Skin epidermis (tissue), 12 donors: ENCODE results near the gene TRAF3IP3.
A peak's percentile ranks its signal among the peaks of the same experiment; 100 is the strongest.

ENCODE experiments used
- H3K27ac ChIP-seq, 21 experiments: fragments of 200-600 bp; sonication (generic) in 11 of 21; one replicate each; pipeline ENCODE4 v1.5.0; 2020; ENCODE audit warnings: mild to moderate bottlenecking in 3 of 21, inconsistent platforms in 2 of 21, moderate library complexity in 2 of 21
- H3K4me3 ChIP-seq, 7 experiments: fragments of 200-600 bp; sonication (generic) in 2 of 7; one replicate each; pipeline ENCODE4 v1.5.0; 2020; ENCODE audit warnings: inconsistent platforms in 2 of 7, mild to moderate bottlenecking in 2 of 7, moderate library complexity in 1 of 7

Gene TRAF3IP3

GRCh38 chr1:209813902-209814301, 58.0 kb downstream of the TRAF3IP3 start:
- Histone ChIP-seq H3K27ac (peak overlapping the region in 2 of 21 experiments; percentile 83 to 97), H3K4me3 (no peak overlapping the region)

GRCh38 chr1:209815490-209815889, 59.6 kb downstream of the TRAF3IP3 start:
- Histone ChIP-seq H3K4me3 (no peak overlapping the region), H3K27ac (peak overlapping the region in 20 of 21 experiments; percentile 57 to 97 (median 86))

- H3K4me3 ChIP-seq: no peak overlapping the region
- peak overlapping the region in 20 of 21 experiments; percentile 57 to 97 (median 86) for H3K27ac ChIP-seq
Measured at GRCh38 chr1:209815931-209816341, 60.1 kb downstream of the TRAF3IP3 start.

GRCh38 chr1:209816923-209817322, 61.1 kb downstream of the TRAF3IP3 start:
- Histone ChIP-seq H3K4me3 (no peak overlapping the region), H3K27ac (peak overlapping the region in 13 of 21 experiments; percentile 2 to 97 (median 87))

- Histone ChIP-seq H3K4me3 (no peak overlapping the region), H3K27ac (peak overlapping the region in 4 of 21 experiments; percentile 52 to 97 (median 80))
Measured at GRCh38 chr1:209817691-209818090, 61.8 kb downstream of the TRAF3IP3 start.

GRCh38 chr1:209819058-209819457, 63.2 kb downstream of the TRAF3IP3 start:
- H3K27ac ChIP-seq: no peak overlapping the region
- no peak overlapping the region for H3K4me3 ChIP-seq

GRCh38 chr1:209820986-209821385, 65.1 kb downstream of the TRAF3IP3 start:
- no peak overlapping the region for H3K27ac ChIP-seq
- no peak overlapping the region for H3K4me3 ChIP-seq

GRCh38 chr1:209822706-209823105, 66.9 kb downstream of the TRAF3IP3 start:
- H3K4me3 ChIP-seq: no peak overlapping the region
- H3K27ac ChIP-seq: peak overlapping the region in 13 of 21 experiments; percentile 23 to 76 (median 61)

GRCh38 chr1:209823143-209824041, 67.5 kb downstream of the TRAF3IP3 start:
- Histone ChIP-seq H3K4me3 (no peak overlapping the region), H3K27ac (peak overlapping the region in 19 of 21 experiments; percentile 6 to 76 (median 54))

GRCh38 chr1:209825591-209826434, 70.0 kb downstream of the TRAF3IP3 start:
- Histone ChIP-seq H3K27ac (peak overlapping the region in 15 of 21 experiments; percentile 12 to 75 (median 33)), H3K4me3 (no peak overlapping the region)

GRCh38 chr1:209827384-209828262, 71.8 kb downstream of the TRAF3IP3 start, which contains the start of gene UTP25:
Gene UTP25, plus strand, starts transcription at chr1:209827972. Its CDS starts 92 bp downstream, at chr1:209828064.
- peak within 1 kb of the TSS; percentile 56 to 92 (median 73) for H3K4me3 ChIP-seq
- H3K27ac ChIP-seq: peak within 1 kb of the TSS; percentile 29 to 90 (median 77)

- no peak overlapping the region for H3K4me3 ChIP-seq
- H3K27ac ChIP-seq: no peak overlapping the region
Measured at GRCh38 chr1:209829716-209830115, 73.9 kb downstream of the TRAF3IP3 start.

GRCh38 chr1:209830722-209831121, 74.9 kb downstream of the TRAF3IP3 start:
- peak overlapping the region in 1 of 21 experiments; percentile 55 for H3K27ac ChIP-seq
- no peak overlapping the region for H3K4me3 ChIP-seq

- Histone ChIP-seq H3K4me3 (no peak overlapping the region), H3K27ac (peak overlapping the region in 2 of 21 experiments; percentile 38 to 55)
Measured at GRCh38 chr1:209831615-209832014, 75.8 kb downstream of the TRAF3IP3 start.
